Frontal cortex (tissue), 4 donors: ENCODE measurements around the gene C7. TPM values are rescaled to one million over a fixed set of nuclear protein-coding genes. Genes with fewer than 3 reads are reported as not detected.
"Not testable (repeated sequence)": the region's sequence is repeated elsewhere in the genome, so short reads cannot be mapped to it uniquely, and the experiment has no call there.

ENCODE experiments used
- DNase-seq, 2 donors: peaks; one replicate each; pipeline ENCODE4 v3.0.0; 2012; ENCODE audit warnings: low spot score in 2 of 2
- FAIRE-seq: peaks from 2 replicates; lab custom pipeline; 2012; peaks lifted over from hg19 to GRCh38; lab: Jason Lieb, UNC
- total RNA-seq: library from RNA; depleted of rRNA; stranded (reverse); fragments of >200 nt; gene quantifications from one replicate; pipeline ENCODE4 v1.2.3, GENCODE V29; 2014
- donor health status: control.
- donor health status: control.
- donor health status: control.

Gene C7
- total RNA-seq: 8.2 TPM

- DNase-seq (no peak), FAIRE-seq (no peak)
Measured at GRCh38 chr5:40909264-40909663, at the start of gene C7. Gene C7 (plus strand): TSS chr5:40909497. CDS start chr5:40909611, 114 bp downstream.

GRCh38 chr5:40860711-40861110, 48.6 kb upstream of the C7 start:
- FAIRE-seq (no peak), DNase-seq (no peak)

- FAIRE-seq, DNase-seq: not testable (repeated sequence)
Measured at GRCh38 chr5:40865004-40865403, 44.3 kb upstream of the C7 start.

GRCh38 chr5:40866844-40867243, 42.5 kb upstream of the C7 start:
- FAIRE-seq (no peak), DNase-seq (no peak)

- FAIRE-seq (no peak), DNase-seq (no peak)
Measured at GRCh38 chr5:40869384-40869783, 39.9 kb upstream of the C7 start.

GRCh38 chr5:40871177-40871576, 38.1 kb upstream of the C7 start:
- DNase-seq (no peak), FAIRE-seq (no peak)

GRCh38 chr5:40872253-40872652, 37.0 kb upstream of the C7 start:
- FAIRE-seq, DNase-seq: not testable (repeated sequence)

- DNase-seq: no peak
Measured at GRCh38 chr5:40873286-40873880, 35.9 kb upstream of the C7 start.

GRCh38 chr5:40875958-40876357, 33.3 kb upstream of the C7 start:
- no peak for DNase-seq
- FAIRE-seq: no peak

More at GRCh38 chr5:40873286-40873880, 35.9 kb upstream of the C7 start:
- no peak for FAIRE-seq

- DNase-seq: no peak
- FAIRE-seq: no peak
Measured at GRCh38 chr5:40877371-40877988, 31.8 kb upstream of the C7 start.

GRCh38 chr5:40879163-40879942, 29.9 kb upstream of the C7 start:
- FAIRE-seq: peak; percentile 85
- peak in 1 of 2 donors; percentile 30 for DNase-seq

- FAIRE-seq (no peak), DNase-seq (no peak)
Measured at GRCh38 chr5:40882291-40882690, 27.0 kb upstream of the C7 start.

- not testable (repeated sequence) for FAIRE-seq, DNase-seq
Measured at GRCh38 chr5:40883051-40883450, 26.2 kb upstream of the C7 start.

GRCh38 chr5:40895440-40896425, 13.6 kb upstream of the C7 start:
- not testable (repeated sequence) for FAIRE-seq, DNase-seq

- no peak for FAIRE-seq
- DNase-seq: peak in 1 of 2 donors; percentile 27
Measured at GRCh38 chr5:40904205-40904993, 4.9 kb upstream of the C7 start.

GRCh38 chr5:40904994-40905306, 4.3 kb upstream of the C7 start:
- no peak for DNase-seq

GRCh38 chr5:40906351-40906751, 2.9 kb upstream of the C7 start:
- DNase-seq: no peak
- FAIRE-seq: no peak

More at GRCh38 chr5:40904994-40905306, 4.3 kb upstream of the C7 start:
- FAIRE-seq: no peak

GRCh38 chr5:40909723-40910122, 426 bp downstream of the C7 start:
- DNase-seq: no peak
- no peak for FAIRE-seq

- DNase-seq (no peak), FAIRE-seq (no peak)
Measured at GRCh38 chr5:40911266-40911665, 2.0 kb downstream of the C7 start.
